Measurements from ENCODE around the gene PLCH1.

PLCH1 gene

DNA sequence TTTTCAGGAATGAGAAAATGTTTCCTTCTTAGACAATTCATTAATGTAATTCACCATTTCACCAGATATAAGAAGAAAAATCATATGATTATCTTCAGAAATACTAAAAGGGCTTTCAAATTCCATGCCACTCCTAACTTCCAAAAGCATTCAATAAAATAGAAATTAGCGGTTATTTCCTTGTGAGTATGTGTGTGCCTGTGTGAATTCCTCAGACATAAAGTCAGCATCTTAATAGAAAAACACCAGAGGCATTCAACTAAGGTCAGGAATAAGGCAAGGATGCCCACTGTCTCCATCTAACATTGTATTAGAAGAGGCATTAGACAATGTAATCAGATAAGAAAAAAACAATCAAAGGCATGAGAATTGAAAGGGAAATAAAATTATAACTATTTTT is 88.4 kb downstream of the PLCH1 start:
- DNase-seq (ENCODE audit: low read depth in 2 of 2): no peak
- no peak overlapping the region for H3K4me3 ChIP-seq (replicated peaks in 1 of 2; ENCODE audit: low read depth in 2 of 2, low read length in 2 of 2)
- TF ChIP-seq, protein P1, sequence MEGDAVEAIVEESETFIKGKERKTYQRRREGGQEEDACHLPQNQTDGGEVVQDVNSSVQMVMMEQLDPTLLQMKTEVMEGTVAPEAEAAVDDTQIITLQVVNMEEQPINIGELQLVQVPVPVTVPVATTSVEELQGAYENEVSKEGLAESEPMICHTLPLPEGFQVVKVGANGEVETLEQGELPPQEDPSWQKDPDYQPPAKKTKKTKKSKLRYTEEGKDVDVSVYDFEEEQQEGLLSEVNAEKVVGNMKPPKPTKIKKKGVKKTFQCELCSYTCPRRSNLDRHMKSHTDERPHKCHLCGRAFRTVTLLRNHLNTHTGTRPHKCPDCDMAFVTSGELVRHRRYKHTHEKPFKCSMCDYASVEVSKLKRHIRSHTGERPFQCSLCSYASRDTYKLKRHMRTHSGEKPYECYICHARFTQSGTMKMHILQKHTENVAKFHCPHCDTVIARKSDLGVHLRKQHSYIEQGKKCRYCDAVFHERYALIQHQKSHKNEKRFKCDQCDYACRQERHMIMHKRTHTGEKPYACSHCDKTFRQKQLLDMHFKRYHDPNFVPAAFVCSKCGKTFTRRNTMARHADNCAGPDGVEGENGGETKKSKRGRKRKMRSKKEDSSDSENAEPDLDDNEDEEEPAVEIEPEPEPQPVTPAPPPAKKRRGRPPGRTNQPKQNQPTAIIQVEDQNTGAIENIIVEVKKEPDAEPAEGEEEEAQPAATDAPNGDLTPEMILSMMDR (IDR thresholded peaks at IDR 0.05; ENCODE audit: low read depth, low read length): no peak

DNA sequence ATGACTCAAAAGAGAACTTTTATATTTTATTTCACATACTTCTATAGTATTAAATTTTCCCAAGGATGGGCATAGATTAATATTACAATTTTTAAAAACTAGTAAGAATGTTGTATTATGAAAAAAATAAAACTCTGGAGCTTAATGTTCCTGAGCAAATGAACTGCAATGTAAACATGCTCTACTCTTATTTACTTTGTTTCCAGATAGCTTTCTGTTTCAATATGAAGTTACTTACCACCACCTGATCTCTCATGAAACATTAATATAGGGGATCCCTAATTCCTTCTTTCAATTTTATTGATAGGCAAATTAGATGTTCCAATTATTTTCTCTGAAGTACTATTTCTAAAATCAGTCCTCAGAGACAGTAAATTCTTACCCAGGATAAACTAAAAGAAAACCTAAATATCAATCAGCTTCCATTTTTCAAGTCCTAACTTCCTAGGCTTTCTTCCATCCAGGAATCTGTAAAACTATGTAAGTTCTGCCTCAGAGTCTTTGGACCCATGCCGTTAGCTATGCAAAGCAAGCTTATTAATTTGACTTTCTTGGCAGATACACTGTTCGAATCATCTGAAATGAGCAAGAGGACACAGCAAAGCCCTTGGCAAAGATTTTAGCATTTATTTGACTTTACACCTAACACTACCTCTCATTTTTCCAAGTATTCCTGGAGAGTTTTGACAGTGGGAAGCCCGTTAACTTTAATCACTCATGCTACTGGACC is 93.2 kb downstream of the PLCH1 start:
- TF ChIP-seq, protein P1 (IDR thresholded peaks at IDR 0.05; ENCODE audit: low read depth, low read length): no peak
- DNase-seq (ENCODE audit: low read depth in 2 of 2): no peak
- no peak overlapping the region for H3K4me3 ChIP-seq (replicated peaks in 1 of 2; ENCODE audit: low read depth in 2 of 2, low read length in 2 of 2)

DNA sequence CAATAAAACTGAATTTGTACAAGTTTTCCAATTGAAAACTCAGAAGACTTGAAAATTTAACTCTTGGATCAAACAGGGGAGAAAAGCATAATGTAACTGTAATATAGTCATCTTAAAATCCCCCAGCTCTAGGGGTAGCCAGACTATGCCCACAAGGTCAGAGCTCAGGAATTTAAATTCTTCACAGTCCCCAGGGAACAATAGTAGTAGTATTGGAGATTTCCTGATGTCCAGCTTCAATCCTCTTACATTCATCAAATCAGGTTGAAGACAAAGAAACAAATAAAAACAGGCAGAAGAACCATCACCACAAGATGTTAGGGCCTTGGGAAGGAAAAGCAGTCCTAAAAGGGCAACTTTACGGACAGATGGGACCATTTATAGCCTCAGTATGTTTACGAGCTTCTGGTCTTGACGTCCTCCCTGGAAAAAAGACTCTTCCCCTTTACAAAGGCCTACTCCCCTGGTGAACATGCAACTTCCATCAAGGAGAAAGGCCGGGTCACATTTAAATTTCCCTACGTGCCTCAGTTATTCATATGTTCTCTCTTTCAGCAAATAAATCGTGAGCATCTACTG is 96.8 kb downstream of the PLCH1 start:
- H3K4me3 ChIP-seq (replicated peaks in 1 of 2; ENCODE audit: low read depth in 2 of 2, low read length in 2 of 2): no peak overlapping the region
- TF ChIP-seq, protein P1 (IDR thresholded peaks at IDR 0.05; ENCODE audit: low read depth, low read length): no peak
- no peak for DNase-seq (ENCODE audit: low read depth in 2 of 2)

DNA sequence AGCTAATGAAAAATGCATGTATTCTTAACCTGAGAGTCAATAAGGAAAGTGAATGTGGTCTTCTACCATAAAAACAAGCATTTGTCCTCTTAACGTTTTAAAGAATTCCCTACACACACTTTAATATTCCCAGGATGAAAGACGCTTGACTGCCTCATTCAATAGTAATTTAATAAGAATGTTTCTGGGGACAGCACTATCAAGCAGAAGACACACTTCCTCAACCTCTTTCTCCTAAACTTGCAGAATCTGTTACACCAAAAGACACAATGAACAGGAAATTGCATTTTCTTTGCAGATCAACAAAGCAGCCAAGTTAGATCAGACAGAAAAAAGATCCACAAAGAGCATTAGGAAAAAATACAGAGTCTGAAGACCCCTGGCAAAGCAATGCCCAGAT is 97.7 kb downstream of the PLCH1 start:
- no peak for DNase-seq (ENCODE audit: low read depth in 2 of 2)
- H3K4me3 ChIP-seq (replicated peaks in 1 of 2; ENCODE audit: low read depth in 2 of 2, low read length in 2 of 2): no peak overlapping the region
- TF ChIP-seq, protein P1 (IDR thresholded peaks at IDR 0.05; ENCODE audit: low read depth, low read length): no peak

DNA sequence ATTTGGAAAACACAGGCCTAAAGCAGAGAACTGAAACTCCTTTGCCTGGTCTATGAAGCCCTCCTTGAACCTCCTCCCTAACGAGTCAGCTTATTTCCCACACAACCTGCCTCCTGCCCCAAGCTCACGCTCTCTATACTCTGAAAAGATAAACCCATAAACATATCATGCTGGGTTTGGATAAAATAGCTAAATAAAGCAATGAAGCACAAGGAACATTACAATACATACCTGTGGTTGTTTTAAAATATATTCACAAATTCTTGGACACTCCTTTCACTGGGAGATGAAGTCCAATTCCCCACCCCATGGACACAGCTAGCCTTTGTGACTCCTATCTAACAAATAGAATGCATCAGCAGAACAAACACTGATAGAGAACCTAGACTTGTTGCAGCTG is 98.2 kb downstream of the PLCH1 start:
- H3K4me3 ChIP-seq (replicated peaks in 1 of 2; ENCODE audit: low read depth in 2 of 2, low read length in 2 of 2): no peak overlapping the region
- TF ChIP-seq, protein P1 (IDR thresholded peaks at IDR 0.05; ENCODE audit: low read depth, low read length): no peak
- DNase-seq (ENCODE audit: low read depth in 2 of 2): no peak

DNA sequence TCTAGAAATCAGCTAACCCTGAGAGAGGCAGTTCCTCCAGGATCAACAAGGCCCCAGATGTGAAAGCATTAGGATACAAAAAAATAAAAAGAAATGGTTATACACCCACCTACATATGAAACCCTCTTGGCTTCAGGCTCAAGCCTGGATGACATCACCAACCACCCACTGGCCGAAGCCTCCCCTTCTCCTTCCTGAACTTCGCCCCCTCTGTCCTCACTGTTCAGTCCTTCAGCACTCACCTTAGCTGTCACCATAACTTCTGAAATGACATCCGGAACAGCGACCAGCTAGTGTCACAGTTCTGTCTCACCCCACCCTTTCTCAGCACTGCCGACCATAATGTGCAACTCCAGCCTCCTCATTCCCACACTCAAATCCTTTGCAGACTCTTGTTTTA is 98.7 kb downstream of the PLCH1 start:
- no peak overlapping the region for H3K4me3 ChIP-seq (replicated peaks in 1 of 2; ENCODE audit: low read depth in 2 of 2, low read length in 2 of 2)
- DNase-seq (ENCODE audit: low read depth in 2 of 2): no peak
- TF ChIP-seq, protein P1 (IDR thresholded peaks at IDR 0.05; ENCODE audit: low read depth, low read length): no peak
